ENCODE measurements around the gene MSL3. TPM values are rescaled to one million over a fixed set of nuclear protein-coding genes. Genes with fewer than 3 reads are reported as not detected.

The MSL3 gene
- total RNA-seq, 1 donor from 2014 or later, result 11.2 TPM

DNA sequence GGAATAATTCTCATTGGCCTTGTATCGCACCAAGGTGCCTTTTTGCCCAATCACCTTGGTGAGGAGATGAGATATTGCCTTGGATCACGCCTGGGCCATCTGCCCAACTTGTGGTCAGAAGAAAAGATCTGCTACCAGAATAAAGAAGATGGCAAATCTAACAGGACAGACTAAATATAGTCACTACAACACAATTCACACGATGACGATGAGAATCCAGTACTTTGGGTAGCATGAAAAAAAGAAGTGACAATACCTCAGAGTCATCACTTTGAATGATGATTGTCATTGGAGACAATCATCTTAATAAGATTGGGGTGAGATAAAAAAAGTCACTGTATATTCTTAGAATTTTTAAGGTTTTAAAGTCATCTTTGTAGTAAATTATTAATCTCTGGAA lies 7.3 kb upstream of the MSL3 start:
- TF ChIP-seq, protein P1, sequence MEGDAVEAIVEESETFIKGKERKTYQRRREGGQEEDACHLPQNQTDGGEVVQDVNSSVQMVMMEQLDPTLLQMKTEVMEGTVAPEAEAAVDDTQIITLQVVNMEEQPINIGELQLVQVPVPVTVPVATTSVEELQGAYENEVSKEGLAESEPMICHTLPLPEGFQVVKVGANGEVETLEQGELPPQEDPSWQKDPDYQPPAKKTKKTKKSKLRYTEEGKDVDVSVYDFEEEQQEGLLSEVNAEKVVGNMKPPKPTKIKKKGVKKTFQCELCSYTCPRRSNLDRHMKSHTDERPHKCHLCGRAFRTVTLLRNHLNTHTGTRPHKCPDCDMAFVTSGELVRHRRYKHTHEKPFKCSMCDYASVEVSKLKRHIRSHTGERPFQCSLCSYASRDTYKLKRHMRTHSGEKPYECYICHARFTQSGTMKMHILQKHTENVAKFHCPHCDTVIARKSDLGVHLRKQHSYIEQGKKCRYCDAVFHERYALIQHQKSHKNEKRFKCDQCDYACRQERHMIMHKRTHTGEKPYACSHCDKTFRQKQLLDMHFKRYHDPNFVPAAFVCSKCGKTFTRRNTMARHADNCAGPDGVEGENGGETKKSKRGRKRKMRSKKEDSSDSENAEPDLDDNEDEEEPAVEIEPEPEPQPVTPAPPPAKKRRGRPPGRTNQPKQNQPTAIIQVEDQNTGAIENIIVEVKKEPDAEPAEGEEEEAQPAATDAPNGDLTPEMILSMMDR (IDR thresholded peaks at IDR 0.05; ENCODE audit: borderline replicate concordance), result no peak
- intact Hi-C loops (cut with micrococcal nuclease), result no loop called here
- H3K36me3 ChIP-seq, result no peaks in the 10 kb centered on the region
- DNase-seq, result no peak
- no peak overlapping the region for H3K27ac ChIP-seq (replicated peaks)
- H3K27me3 ChIP-seq (ENCODE audit: low read depth), result no peaks in the 10 kb centered on the region
- no peak overlapping the region for H3K4me3 ChIP-seq
- no peaks in the 10 kb centered on the region for H3K4me1 ChIP-seq
- no peaks in the 10 kb centered on the region for H3K9me3 ChIP-seq (replicated peaks)

DNA sequence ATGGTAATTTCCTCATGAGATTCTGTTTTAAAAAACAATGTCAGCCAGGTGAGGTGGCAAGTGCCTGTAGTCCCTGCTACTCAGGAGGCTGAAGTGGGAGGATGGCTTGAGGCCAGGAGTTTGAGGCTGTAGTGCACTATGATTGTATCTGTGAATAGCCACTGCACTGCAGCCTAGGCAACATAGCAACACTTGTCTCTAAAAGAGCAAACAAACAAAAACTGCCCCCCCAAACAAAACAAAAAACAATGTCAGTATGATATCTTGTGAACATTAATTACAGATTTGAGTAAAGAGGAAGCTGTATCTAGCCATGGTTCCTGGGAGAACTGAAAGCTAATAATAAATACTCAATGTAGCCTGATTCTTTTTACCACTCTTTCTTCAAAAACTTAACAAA lies 6.8 kb upstream of the MSL3 start:
- Histone ChIP-seq H3K4me3 (no peak overlapping the region), H3K9me3 (replicated peaks) (no peaks in the 10 kb centered on the region), H3K27ac (replicated peaks) (no peak overlapping the region), H3K27me3 (ENCODE audit: low read depth) (no peaks in the 10 kb centered on the region), H3K36me3 (no peaks in the 10 kb centered on the region), H3K4me1 (no peaks in the 10 kb centered on the region)
- TF ChIP-seq, protein P1 (IDR thresholded peaks at IDR 0.05; ENCODE audit: borderline replicate concordance), result no peak
- intact Hi-C loops (cut with micrococcal nuclease), result no loop called here
- no peak for DNase-seq

DNA sequence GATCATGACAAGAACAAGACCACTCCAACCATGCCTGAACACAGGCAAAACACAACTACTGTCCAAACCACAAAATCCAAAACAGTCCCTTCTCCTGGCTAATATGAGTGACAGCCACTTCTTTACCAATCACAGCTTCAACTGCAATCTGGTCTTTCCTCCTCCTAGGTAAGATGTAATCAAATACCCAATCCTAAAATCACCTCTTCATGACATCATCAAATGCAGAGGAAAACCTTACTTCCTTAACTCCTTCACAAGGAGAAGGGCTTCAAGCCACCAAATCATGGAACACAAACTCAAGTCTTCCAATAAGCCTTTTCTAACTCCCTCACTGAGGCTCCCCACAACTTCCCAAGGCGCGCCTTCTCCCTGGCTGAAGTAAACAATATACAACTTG lies 4.4 kb upstream of the MSL3 start:
- DNase-seq, result no peak
- Histone ChIP-seq H3K27ac (replicated peaks) (no peak overlapping the region), H3K27me3 (ENCODE audit: low read depth) (no peaks in the 10 kb centered on the region), H3K4me1 (peaks cover 7% of the 10 kb centered on the region), H3K4me3 (no peak overlapping the region), H3K36me3 (no peaks in the 10 kb centered on the region), H3K9me3 (replicated peaks) (no peaks in the 10 kb centered on the region)
- TF ChIP-seq, protein P1 (IDR thresholded peaks at IDR 0.05; ENCODE audit: borderline replicate concordance), result no peak
- intact Hi-C loops (cut with micrococcal nuclease), result no loop called here

DNA sequence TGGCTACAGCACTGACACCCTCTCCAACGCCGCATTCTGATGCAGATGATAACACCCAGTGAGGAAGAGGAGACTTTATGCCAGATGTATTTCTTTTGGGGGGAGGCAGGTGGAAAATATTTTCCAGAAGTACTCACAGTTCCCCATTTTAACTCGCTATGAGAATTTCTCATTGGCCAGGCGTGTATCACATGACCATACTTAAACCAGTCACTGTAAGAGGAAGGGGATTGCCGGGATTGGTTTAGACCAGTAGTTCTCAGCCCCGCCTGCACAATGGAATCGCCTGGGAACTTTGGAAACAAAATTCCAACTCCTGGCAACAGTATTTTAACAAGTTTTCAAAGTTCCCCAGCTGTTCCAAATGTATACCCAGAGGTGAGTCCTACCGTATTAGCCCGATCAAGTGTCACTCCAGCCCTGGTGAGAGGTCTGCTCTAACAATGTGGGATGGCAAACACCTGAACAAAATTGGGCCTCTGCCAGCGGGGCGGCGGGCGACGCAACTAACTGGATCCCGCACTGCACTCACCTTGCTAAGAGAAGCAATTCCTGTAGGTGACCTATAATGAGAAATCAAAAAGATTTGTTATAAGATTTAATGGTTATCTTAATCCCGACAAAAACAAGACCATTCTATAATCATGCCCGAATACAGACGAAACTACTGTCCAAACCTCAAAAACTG lies 2.9 kb upstream of the MSL3 start:
- H3K4me1 ChIP-seq, result peaks cover 12% of the 10 kb centered on the region
- H3K27ac ChIP-seq (replicated peaks), result no peak overlapping the region
- no peaks in the 10 kb centered on the region for H3K36me3 ChIP-seq
- no peak overlapping the region for H3K4me3 ChIP-seq
- intact Hi-C loops (cut with micrococcal nuclease), result no loop called here
- no peak for DNase-seq
- TF ChIP-seq, protein P1 (IDR thresholded peaks at IDR 0.05; ENCODE audit: borderline replicate concordance), result no peak
- H3K27me3 ChIP-seq (ENCODE audit: low read depth), result no peaks in the 10 kb centered on the region
- no peaks in the 10 kb centered on the region for H3K9me3 ChIP-seq (replicated peaks)

DNA sequence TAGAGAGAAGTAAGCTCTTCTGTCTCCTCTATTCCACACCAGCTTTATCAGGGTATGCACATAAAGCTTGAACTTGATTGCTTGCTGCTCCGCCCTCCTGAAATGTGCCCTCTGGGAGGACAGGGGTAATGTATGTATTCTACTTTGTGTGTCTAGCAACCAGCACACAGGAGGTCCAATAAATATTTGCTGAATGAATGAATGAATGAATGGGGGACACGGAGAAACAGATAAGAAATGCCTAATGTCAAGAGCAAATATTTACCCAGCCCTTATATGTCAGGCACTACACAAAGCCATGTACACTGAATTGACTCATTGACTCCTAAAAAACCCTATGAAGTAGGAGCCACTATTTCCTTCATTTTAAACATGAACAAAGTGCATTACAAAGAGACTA lies 2.3 kb upstream of the MSL3 start:
- Histone ChIP-seq H3K36me3 (no peaks in the 10 kb centered on the region), H3K27ac (replicated peaks) (no peak overlapping the region), H3K27me3 (ENCODE audit: low read depth) (no peaks in the 10 kb centered on the region), H3K4me1 (peaks cover 19% of the 10 kb centered on the region), H3K4me3 (no peak overlapping the region), H3K9me3 (replicated peaks) (no peaks in the 10 kb centered on the region)
- intact Hi-C loops (cut with micrococcal nuclease), result no loop called here
- TF ChIP-seq, protein P1 (IDR thresholded peaks at IDR 0.05; ENCODE audit: borderline replicate concordance), result no peak
- DNase-seq, result no peak

Measured in left ventricle myocardium inferior (tissue), 1 donor.